Left lung (tissue), 10 donors: ENCODE measurements around the gene PLA2G2E. TPM values are rescaled to one million over a fixed set of nuclear protein-coding genes. Genes with fewer than 3 reads are reported as not detected.

Source experiments
- ATAC-seq: fragments of 200-7000 bp; cut with Tn5 transposase; one replicate; pipeline ENCODE4 v1.9.1; 2020; ENCODE audit warnings: moderate library complexity
- DNase-seq, 4 donors: peaks; one replicate each; pipeline ENCODE4 v3.0.0-alpha.2; 2013 to 2020
- H3K27ac ChIP-seq, 2 donors: fragments of 200-600 bp; sonication (generic) in 1 of 2; one replicate each; pipeline versions ENCODE4 v1.5.0 to v1.8.0; 2020 to 2021
- H3K27me3 ChIP-seq, 2 donors: fragments of 200-600 bp; sonication (generic) in 1 of 2; one replicate each; pipeline versions ENCODE4 v1.5.0 to v1.8.0; 2020 to 2021
- H3K36me3 ChIP-seq, 2 donors: fragments of 200-600 bp; sonication (generic) in 1 of 2; one replicate each; pipeline versions ENCODE4 v1.5.0 to v1.8.0; 2020 to 2021
- H3K4me1 ChIP-seq, 2 donors: fragments of 200-600 bp; one replicate each; pipeline ENCODE4 v1.8.0; 2021
- H3K4me3 ChIP-seq, 2 donors: fragments of 200-600 bp; sonication (generic) in 1 of 2; one replicate each; pipeline versions ENCODE4 v1.5.0 to v1.8.0; 2020 to 2021; ENCODE audit warnings: mild to moderate bottlenecking in 1 of 2
- H3K9me3 ChIP-seq, 2 donors: fragments of 200-600 bp; sonication (generic) in 1 of 2; one replicate each; pipeline versions ENCODE4 v1.5.0 to v1.8.0; 2020 to 2021
- CTCF ChIP-seq, 2 donors: fragments of 200-600 bp; sonication (generic) in 1 of 2; IDR thresholded peaks; one replicate each; pipeline versions ENCODE4 v1.5.0 to v1.8.0; 2021; ENCODE audit warnings: antibody characterized with exemption in 2 of 2
- intact Hi-C, 2 donors: fragments of 100-400 bp; cut with DNase I; formaldehyde crosslinking; loops; one replicate each; pipeline versions ENCODE4 v1.11.2 to v1.14.2; 2022
- polyA plus RNA-seq, 6 donors: library from polyadenylated mRNA; unstranded; fragments of 120-200 nt; gene quantifications; one replicate each; pipeline ENCODE4 v1.2.1, GENCODE V29; 2013; ENCODE audit not compliant: insufficient read length in 6 of 6
- total RNA-seq, 2 donors: library from RNA; stranded (reverse); fragmentation: NEBNext Ultra II Directional; extraction: Animal tissue kit (Norgen Biotek cat#: 25700); gene quantifications; one replicate each; pipeline ENCODE4 v1.2.1, GENCODE V29; 2021
- donor health status: DM: no; HTN: yes; CAD: no.
- donor health status: DM: no; HTN: no; CAD: no.

PLA2G2E gene
- total and polyA plus RNA-seq, 8 donors, result not detected

- ATAC-seq, result no peak
- no peak for DNase-seq
- intact Hi-C loops, result no loop called here
- H3K4me3 ChIP-seq, result no peak overlapping the region
- no peaks in the 10 kb centered on the region for H3K36me3 ChIP-seq
- no peaks in the 10 kb centered on the region for H3K4me1 ChIP-seq
- H3K27me3 ChIP-seq, result peaks cover 0 to 9% of the 10 kb centered on the region in 2 donors
- TF ChIP-seq CTCF (IDR thresholded peaks at IDR 0.05), result no peak
- H3K27ac ChIP-seq, result no peak overlapping the region
- no peaks in the 10 kb centered on the region for H3K9me3 ChIP-seq
Measured at GRCh38 chr1:19942088-19942487, 18.7 kb upstream of the PLA2G2E start.

- no peaks in the 10 kb centered on the region for H3K4me1 ChIP-seq
- H3K27me3 ChIP-seq, result peaks cover 0 to 1% of the 10 kb centered on the region in 2 donors
- TF ChIP-seq CTCF (IDR thresholded peaks at IDR 0.05), result no peak
- H3K27ac ChIP-seq, result no peak overlapping the region
- no peak overlapping the region for H3K4me3 ChIP-seq
- H3K36me3 ChIP-seq, result no peaks in the 10 kb centered on the region
- intact Hi-C loops, result no loop called here
- ATAC-seq (no peak), DNase-seq (no peak)
- H3K9me3 ChIP-seq, result no peaks in the 10 kb centered on the region
Measured at GRCh38 chr1:19941206-19941568, 17.8 kb upstream of the PLA2G2E start.

- no peak overlapping the region for H3K27ac ChIP-seq
- H3K9me3 ChIP-seq, result no peaks in the 10 kb centered on the region
- intact Hi-C loops, result no loop called here
- H3K36me3 ChIP-seq, result no peaks in the 10 kb centered on the region
- H3K4me3 ChIP-seq, result no peak overlapping the region
- ATAC-seq, result no peak
- TF ChIP-seq CTCF (IDR thresholded peaks at IDR 0.05), result no peak
- H3K4me1 ChIP-seq, result no peaks in the 10 kb centered on the region
- no peak for DNase-seq
- no peaks in the 10 kb centered on the region for H3K27me3 ChIP-seq
Measured at GRCh38 chr1:19940486-19941205, 17.2 kb upstream of the PLA2G2E start.

- Histone ChIP-seq H3K9me3 (no peaks in the 10 kb centered on the region), H3K27me3 (no peaks in the 10 kb centered on the region), H3K36me3 (no peaks in the 10 kb centered on the region), H3K4me3 (no peak overlapping the region), H3K27ac (no peak overlapping the region), H3K4me1 (no peaks in the 10 kb centered on the region)
- DNase-seq (no peak), ATAC-seq (no peak)
- intact Hi-C loops, result no loop called here
- no peak for TF ChIP-seq CTCF (IDR thresholded peaks at IDR 0.05)
Measured at GRCh38 chr1:19938472-19938871, 15.1 kb upstream of the PLA2G2E start.

GRCh38 chr1:19936061-19936750, 12.8 kb upstream of the PLA2G2E start:
- ATAC-seq (no peak), DNase-seq (no peak)
- no peaks in the 10 kb centered on the region for H3K27me3 ChIP-seq
- no peaks in the 10 kb centered on the region for H3K4me1 ChIP-seq
- no peak for TF ChIP-seq CTCF (IDR thresholded peaks at IDR 0.05)
- H3K27ac ChIP-seq, result no peak overlapping the region
- H3K36me3 ChIP-seq, result no peaks in the 10 kb centered on the region
- intact Hi-C loops, result no loop called here
- H3K9me3 ChIP-seq, result peaks cover 0 to 21% of the 10 kb centered on the region in 2 donors
- H3K4me3 ChIP-seq, result no peak overlapping the region
